ENCODE measurements around the gene MEF2A.

DNA sequence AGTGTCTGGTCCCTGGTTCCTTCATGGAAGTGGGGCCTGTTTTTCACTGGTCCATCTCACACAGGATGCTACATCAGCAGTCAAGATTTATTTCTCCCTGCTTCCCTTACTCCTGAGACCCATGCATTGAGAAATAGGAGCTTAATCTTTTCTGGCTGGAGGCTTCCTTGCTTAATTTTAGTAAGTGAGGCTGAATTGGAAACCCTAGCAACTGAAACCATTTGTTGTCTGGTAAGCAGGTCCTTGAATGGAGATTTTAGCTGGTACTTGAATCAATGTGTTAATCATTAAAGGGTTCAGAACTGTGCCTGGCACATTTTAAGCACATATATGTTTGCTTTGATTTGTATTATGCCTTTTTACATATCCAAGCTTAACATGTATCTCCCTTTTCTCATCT lies 20.2 kb upstream of the MEF2A start:
- TF ChIP-seq IKZF1 (conservative IDR thresholded peaks at IDR 0.05) (no peak), BHLHE40 (IDR thresholded peaks at IDR 0.05; ENCODE audit: borderline replicate concordance in 1 of 2, low read depth in 2 of 2, low read length in 1 of 2) (no peak), HDAC2 (IDR thresholded peaks at IDR 0.05) (no peak)
- TF ChIP-seq, protein P1, sequence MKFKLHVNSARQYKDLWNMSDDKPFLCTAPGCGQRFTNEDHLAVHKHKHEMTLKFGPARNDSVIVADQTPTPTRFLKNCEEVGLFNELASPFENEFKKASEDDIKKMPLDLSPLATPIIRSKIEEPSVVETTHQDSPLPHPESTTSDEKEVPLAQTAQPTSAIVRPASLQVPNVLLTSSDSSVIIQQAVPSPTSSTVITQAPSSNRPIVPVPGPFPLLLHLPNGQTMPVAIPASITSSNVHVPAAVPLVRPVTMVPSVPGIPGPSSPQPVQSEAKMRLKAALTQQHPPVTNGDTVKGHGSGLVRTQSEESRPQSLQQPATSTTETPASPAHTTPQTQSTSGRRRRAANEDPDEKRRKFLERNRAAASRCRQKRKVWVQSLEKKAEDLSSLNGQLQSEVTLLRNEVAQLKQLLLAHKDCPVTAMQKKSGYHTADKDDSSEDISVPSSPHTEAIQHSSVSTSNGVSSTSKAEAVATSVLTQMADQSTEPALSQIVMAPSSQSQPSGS (IDR thresholded peaks at IDR 0.05; ENCODE audit: low read length) = no peak
- TF ChIP-seq, protein P2, sequence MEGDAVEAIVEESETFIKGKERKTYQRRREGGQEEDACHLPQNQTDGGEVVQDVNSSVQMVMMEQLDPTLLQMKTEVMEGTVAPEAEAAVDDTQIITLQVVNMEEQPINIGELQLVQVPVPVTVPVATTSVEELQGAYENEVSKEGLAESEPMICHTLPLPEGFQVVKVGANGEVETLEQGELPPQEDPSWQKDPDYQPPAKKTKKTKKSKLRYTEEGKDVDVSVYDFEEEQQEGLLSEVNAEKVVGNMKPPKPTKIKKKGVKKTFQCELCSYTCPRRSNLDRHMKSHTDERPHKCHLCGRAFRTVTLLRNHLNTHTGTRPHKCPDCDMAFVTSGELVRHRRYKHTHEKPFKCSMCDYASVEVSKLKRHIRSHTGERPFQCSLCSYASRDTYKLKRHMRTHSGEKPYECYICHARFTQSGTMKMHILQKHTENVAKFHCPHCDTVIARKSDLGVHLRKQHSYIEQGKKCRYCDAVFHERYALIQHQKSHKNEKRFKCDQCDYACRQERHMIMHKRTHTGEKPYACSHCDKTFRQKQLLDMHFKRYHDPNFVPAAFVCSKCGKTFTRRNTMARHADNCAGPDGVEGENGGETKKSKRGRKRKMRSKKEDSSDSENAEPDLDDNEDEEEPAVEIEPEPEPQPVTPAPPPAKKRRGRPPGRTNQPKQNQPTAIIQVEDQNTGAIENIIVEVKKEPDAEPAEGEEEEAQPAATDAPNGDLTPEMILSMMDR (IDR thresholded peaks at IDR 0.05 in 2 of 3, conservative IDR thresholded peaks at IDR 0.05 in 1 of 3; ENCODE audit: control insufficient read depth in 2 of 3, extremely low read depth in 1 of 3, insufficient read depth in 1 of 3, low read depth in 3 of 3, low read length in 3 of 3) = no peak
